HCT116 (cell line): ENCODE results near the gene RHOT1. TPM values are rescaled to one million over a fixed set of nuclear protein-coding genes. Genes with fewer than 3 reads are reported as not detected.

Source experiments
- ATAC-seq: fragments of 200-7000 bp; cut with Tn5 transposase; 2 replicates; pipeline ENCODE4 v1.9.1; 2020; ENCODE audit warnings: mild to moderate bottlenecking, moderate library complexity
- BruUV-seq: library from RNA; stranded (reverse); fragments of 400-500 nt; replicated peaks from 2 replicates; lab custom pipeline; 2021; lab: Mats Ljungman, UMichigan
- CTCF ChIA-PET: fragments of 300-600 bp; sonication (Branson Sonifier 250); formaldehyde crosslinking; loops from one replicate; lab custom pipeline; 2021; ENCODE audit warnings: antibody characterized with exemption; lab: Charles Lee
- POLR2A ChIA-PET: fragments of 300-600, 350-600 bp; sonication (Branson Sonifier 250); formaldehyde crosslinking; loops from one replicate; lab custom pipeline; 2021; ENCODE audit warnings: antibody characterized with exemption; lab: Charles Lee
- RAD21 ChIA-PET, 2 experiments: fragments of 300-600 bp; sonication (Branson Sonifier 250); formaldehyde crosslinking; loops; one replicate each; lab custom pipeline; 2023; ENCODE audit warnings: low total read pairs in 2 of 2; ENCODE audit not compliant: uncharacterized antibody in 2 of 2, unreplicated experiment in 2 of 2, low non-redundant PET in 1 of 2; lab: Charles Lee
- DNase-seq: peaks from one replicate; pipeline ENCODE4 v3.0.0-alpha.2; 2010; ENCODE audit warnings: low read depth, low spot score
- H2AFZ ChIP-seq: fragments of 200-600 bp; shearing (Covaris generic), sonication (generic); 2 replicates; pipeline ENCODE4 v1.6.1; 2017; ENCODE audit warnings: low read depth, mixed run types, mixed read lengths, antibody characterized with exemption, low read length; ENCODE audit not compliant: poor library complexity, severe bottlenecking
- H3K27ac ChIP-seq: 2 replicates; pipeline ENCODE4 v1.5.1; 2012; ENCODE audit warnings: low read depth, low read length
- H3K27me3 ChIP-seq: fragments of 200-600 bp; sonication (generic); 2 replicates; pipeline ENCODE4 v1.6.1; 2016; ENCODE audit warnings: mixed run types, low read length, mixed read lengths; ENCODE audit not compliant: insufficient read depth
- H3K36me3 ChIP-seq, 2 experiments: fragments of 200-500 bp in 1 of 2; fragments of 200-600 bp in 1 of 2; sonication (Bioruptor generic) in 1 of 2; sonication (generic) in 1 of 2; 2 replicates each; pipeline versions ENCODE4 v1.5.1 to v1.6.1; 2014 to 2016; ENCODE audit warnings: low read length in 2 of 2, inconsistent platforms in 1 of 2, mixed read lengths in 1 of 2, mixed run types in 1 of 2; ENCODE audit not compliant: insufficient read depth in 2 of 2, control insufficient read depth in 1 of 2
- H3K4me1 ChIP-seq, 2 experiments: fragments of 200-600 bp in 1 of 2; sonication (generic) in 1 of 2; 2 replicates each; pipeline versions ENCODE4 v1.5.1 to v1.6.1; 2012 to 2017; ENCODE audit warnings: low read length in 2 of 2, inconsistent platforms in 1 of 2, mild to moderate bottlenecking in 1 of 2, mixed read lengths in 1 of 2, mixed run types in 1 of 2, moderate library complexity in 1 of 2; ENCODE audit not compliant: insufficient read depth in 2 of 2, control insufficient read depth in 1 of 2
- H3K4me2 ChIP-seq: fragments of 200-600 bp; sonication (generic); 2 replicates; pipeline ENCODE4 v1.6.1; 2017; ENCODE audit warnings: mixed run types, low read length, mixed read lengths
- H3K4me3 ChIP-seq, 2 experiments: fragments of 200-600 bp in 1 of 2; sonication (generic) in 1 of 2; replicated peaks in 1 of 2; 2 replicates each; pipeline ENCODE4 v1.5.1; 2011 to 2016; ENCODE audit warnings: low read length in 2 of 2, control low read depth in 1 of 2, low read depth in 1 of 2, mild to moderate bottlenecking in 1 of 2, mixed read lengths in 1 of 2, mixed run types in 1 of 2
- H3K79me2 ChIP-seq: fragments of 200-600 bp; sonication (generic); 2 replicates; pipeline ENCODE4 v1.6.1; 2017; ENCODE audit warnings: mild to moderate bottlenecking, mixed run types, low read length, moderate library complexity, mixed read lengths; ENCODE audit not compliant: insufficient read depth
- H3K9ac ChIP-seq: fragments of 200-600 bp; sonication (generic); 2 replicates; pipeline ENCODE4 v1.6.1; 2016; ENCODE audit warnings: low read length, mixed read lengths
- H3K9me2 ChIP-seq: fragments of 200-600 bp; sonication (generic), shearing (Covaris generic); 2 replicates; pipeline ENCODE4 v1.6.1; 2017; ENCODE audit warnings: mixed run types, mild to moderate bottlenecking, moderate library complexity; ENCODE audit not compliant: insufficient read depth
- H3K9me3 ChIP-seq, 2 experiments: fragments of 200-500 bp in 1 of 2; fragments of 200-600 bp in 1 of 2; sonication (Bioruptor generic) in 1 of 2; sonication (generic) in 1 of 2; 2 replicates each; pipeline ENCODE4 v1.6.1; 2014 to 2017; ENCODE audit warnings: low read length in 2 of 2, mixed read lengths in 2 of 2, inconsistent platforms in 1 of 2, low read depth in 1 of 2, mild to moderate bottlenecking in 1 of 2, mixed run types in 1 of 2, moderate library complexity in 1 of 2; ENCODE audit not compliant: control insufficient read depth in 1 of 2, insufficient read depth in 1 of 2
- H4K20me1 ChIP-seq: fragments of 200-600 bp; sonication (generic), shearing (Covaris generic); 2 replicates; pipeline ENCODE4 v1.6.1; 2017; ENCODE audit warnings: mixed run types, mild to moderate bottlenecking, moderate library complexity; ENCODE audit not compliant: insufficient read depth
- CEBPB ChIP-seq: IDR thresholded peaks from 2 replicates; pipeline ENCODE4 v1.6.1; 2012; ENCODE audit warnings: low read depth
- EGR1 ChIP-seq: IDR thresholded peaks from 2 replicates; pipeline ENCODE4 v1.6.1; 2012; ENCODE audit warnings: low read depth
- JUND ChIP-seq: IDR thresholded peaks from 2 replicates; pipeline ENCODE4 v1.6.1; 2012
- POLR2AphosphoS5 ChIP-seq: IDR thresholded peaks from 2 replicates; pipeline ENCODE4 v1.6.1; 2011; ENCODE audit warnings: mild to moderate bottlenecking, low read depth, low read length, moderate library complexity
- TCF7L2 ChIP-seq: IDR thresholded peaks from 2 replicates; pipeline ENCODE4 v1.7.0; 2011; ENCODE audit warnings: borderline replicate concordance, inconsistent platforms; ENCODE audit not compliant: insufficient read depth, insufficient read length; ENCODE audit errors: extremely low read depth
- YY1 ChIP-seq: IDR thresholded peaks from 2 replicates; pipeline ENCODE4 v1.6.1; 2011; ENCODE audit warnings: low read length, low read depth, moderate library complexity, mild to moderate bottlenecking; ENCODE audit not compliant: insufficient replicate concordance; ENCODE audit errors: extremely low read depth
- ZFX ChIP-seq: fragments of 450-650 bp; IDR thresholded peaks from 2 replicates; pipeline ENCODE4 v1.6.1; 2017
- intact Hi-C: fragments of 100-400 bp; cut with micrococcal nuclease; formaldehyde crosslinking; loops from 2 replicates; pipeline ENCODE4 v1.10.0; 2022
- total RNA-seq: library from RNA; stranded (reverse); gene quantifications from one replicate; pipeline ENCODE4 v1.2.1, GENCODE V29; 2021; ENCODE audit not compliant: unreplicated experiment
- TF ChIP-seq, protein P1 (sequence below): IDR thresholded peaks from 2 replicates; pipeline ENCODE4 v1.6.1; 2012
- TF ChIP-seq, protein P2 (sequence below), 3 experiments: fragments of 200-600 bp in 1 of 3; sonication (generic) in 1 of 3; IDR thresholded peaks in 2 of 3; conservative IDR thresholded peaks in 1 of 3; 2 replicates each; pipeline ENCODE4 v1.5.1; 2012 to 2017; ENCODE audit warnings: low read depth in 2 of 3, low read length in 2 of 3, antibody characterized with exemption in 1 of 3, borderline replicate concordance in 1 of 3, control low read depth in 1 of 3, mild to moderate bottlenecking in 1 of 3, mixed read lengths in 1 of 3, mixed run types in 1 of 3, moderate library complexity in 1 of 3; ENCODE audit not compliant: insufficient read depth in 1 of 3

The RHOT1 gene
- total RNA-seq, 1 experiment from 2014 or later = 33.3 TPM

GRCh38 chr17:32269377-32269776, 127.1 kb downstream of the RHOT1 start:
- intact Hi-C loops = no loop called here
- ATAC-seq = no peak
- no peak overlapping the region for H2AFZ ChIP-seq
- RAD21 ChIA-PET = no interaction called here
- H3K4me1 ChIP-seq = peaks cover 4 to 52% of the 10 kb centered on the region in 2 experiments; a peak in 3 of 4 replicates
- no peak overlapping the region for H3K9ac ChIP-seq
- no peaks in the 10 kb centered on the region for H3K9me3 ChIP-seq
- no peak overlapping the region for H3K27ac ChIP-seq
- H3K4me3 ChIP-seq = no peak overlapping the region
- POLR2A ChIA-PET = interaction anchor here (0.7 kb wide), 1 partner anchor 340 kb away, joined by 6 read pairs; no protein-coding TSS in a partner anchor
- BruUV-seq = no TSS peak
- no peak for DNase-seq
- no peak overlapping the region for H3K4me2 ChIP-seq
- no peaks in the 10 kb centered on the region for H3K9me2 ChIP-seq
- CTCF ChIA-PET = no interaction called here
- no peak for TF ChIP-seq CEBPB
- no peak for TF ChIP-seq TCF7L2
- TF ChIP-seq, protein P1, sequence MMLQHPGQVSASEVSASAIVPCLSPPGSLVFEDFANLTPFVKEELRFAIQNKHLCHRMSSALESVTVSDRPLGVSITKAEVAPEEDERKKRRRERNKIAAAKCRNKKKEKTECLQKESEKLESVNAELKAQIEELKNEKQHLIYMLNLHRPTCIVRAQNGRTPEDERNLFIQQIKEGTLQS = no peak
- no peak for TF ChIP-seq ZFX
- TF ChIP-seq JUND = no peak
- TF ChIP-seq POLR2AphosphoS5 = no peak
- no peak for TF ChIP-seq EGR1
- TF ChIP-seq, protein P2, sequence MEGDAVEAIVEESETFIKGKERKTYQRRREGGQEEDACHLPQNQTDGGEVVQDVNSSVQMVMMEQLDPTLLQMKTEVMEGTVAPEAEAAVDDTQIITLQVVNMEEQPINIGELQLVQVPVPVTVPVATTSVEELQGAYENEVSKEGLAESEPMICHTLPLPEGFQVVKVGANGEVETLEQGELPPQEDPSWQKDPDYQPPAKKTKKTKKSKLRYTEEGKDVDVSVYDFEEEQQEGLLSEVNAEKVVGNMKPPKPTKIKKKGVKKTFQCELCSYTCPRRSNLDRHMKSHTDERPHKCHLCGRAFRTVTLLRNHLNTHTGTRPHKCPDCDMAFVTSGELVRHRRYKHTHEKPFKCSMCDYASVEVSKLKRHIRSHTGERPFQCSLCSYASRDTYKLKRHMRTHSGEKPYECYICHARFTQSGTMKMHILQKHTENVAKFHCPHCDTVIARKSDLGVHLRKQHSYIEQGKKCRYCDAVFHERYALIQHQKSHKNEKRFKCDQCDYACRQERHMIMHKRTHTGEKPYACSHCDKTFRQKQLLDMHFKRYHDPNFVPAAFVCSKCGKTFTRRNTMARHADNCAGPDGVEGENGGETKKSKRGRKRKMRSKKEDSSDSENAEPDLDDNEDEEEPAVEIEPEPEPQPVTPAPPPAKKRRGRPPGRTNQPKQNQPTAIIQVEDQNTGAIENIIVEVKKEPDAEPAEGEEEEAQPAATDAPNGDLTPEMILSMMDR (IDR thresholded peaks at IDR 0.05 in 2 of 3, conservative IDR thresholded peaks at IDR 0.05 in 1 of 3; ENCODE audit: borderline replicate concordance in 1 of 3, insufficient read depth in 1 of 3, low read depth in 2 of 3, low read length in 2 of 3) = no peak
- no peak for TF ChIP-seq YY1
- no peaks in the 10 kb centered on the region; the same call in 1 of the 2 replicates for H3K27me3 ChIP-seq
- H3K79me2 ChIP-seq = no peaks in the 10 kb centered on the region
- no peaks in the 10 kb centered on the region for H3K36me3 ChIP-seq
- H4K20me1 ChIP-seq = no peaks in the 10 kb centered on the region
